Measurements from ENCODE around the gene HPS5.
"Not testable (repeated sequence)": the region's sequence is repeated elsewhere in the genome, so short reads cannot be mapped to it uniquely, and the experiment has no call there.

The HPS5 gene

DNA sequence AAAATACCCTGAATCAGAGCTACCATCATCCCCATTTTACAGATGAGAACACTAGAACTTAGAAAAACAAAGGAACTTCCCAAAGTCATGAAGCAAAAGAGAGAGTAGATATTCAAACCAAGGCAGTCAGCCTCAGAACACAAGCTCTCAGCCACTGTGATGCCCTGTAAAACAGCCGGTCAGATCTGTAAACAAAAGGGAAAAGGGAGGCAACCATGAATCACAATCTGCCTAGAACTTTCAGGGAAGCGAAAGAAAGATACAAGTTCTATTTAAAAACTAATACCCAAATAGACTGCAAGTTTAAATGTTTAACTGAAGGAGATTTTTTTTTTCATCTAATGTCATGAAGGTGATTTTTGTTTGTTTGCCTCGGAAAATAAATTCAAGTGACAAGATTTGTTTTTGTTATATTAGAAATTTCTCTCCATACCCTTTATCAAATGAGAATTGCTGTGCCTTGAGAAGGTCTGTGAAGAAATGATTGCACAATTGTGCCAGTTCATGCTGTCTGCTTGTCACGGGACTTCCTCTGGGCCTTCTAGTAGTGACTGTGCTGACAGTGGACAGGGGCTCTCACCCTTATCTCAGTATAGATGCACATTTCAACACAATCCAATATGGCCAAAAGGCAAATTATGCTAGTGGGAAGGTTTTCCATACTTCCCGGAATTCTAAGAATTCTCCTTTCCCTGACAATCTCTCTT is 44.2 kb downstream of the HPS5 start:
- DNase-seq (ENCODE audit: low read depth in 2 of 3, low spot score in 1 of 3), result no peak

DNA sequence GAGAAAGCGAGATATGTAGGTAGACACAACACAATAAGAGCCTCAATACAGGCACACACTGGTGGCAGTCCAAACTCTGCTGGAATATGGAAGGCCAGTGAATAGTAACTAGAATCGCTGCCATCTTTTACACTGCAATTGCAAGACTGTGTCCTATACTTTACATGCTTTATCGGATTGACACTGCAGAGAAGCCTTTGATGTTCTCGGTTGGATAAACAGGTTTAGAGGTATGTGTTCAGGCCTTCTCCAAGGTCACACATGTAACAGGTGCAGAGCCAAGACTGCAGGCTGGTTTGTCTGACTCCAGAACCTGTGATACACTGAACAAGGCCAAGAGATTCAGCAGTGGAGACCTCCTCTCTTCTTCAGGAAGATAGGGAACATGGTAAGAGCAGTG is 50.7 kb downstream of the HPS5 start:
- DNase-seq (ENCODE audit: low read depth in 2 of 3, low spot score in 1 of 3), result no peak

DNA sequence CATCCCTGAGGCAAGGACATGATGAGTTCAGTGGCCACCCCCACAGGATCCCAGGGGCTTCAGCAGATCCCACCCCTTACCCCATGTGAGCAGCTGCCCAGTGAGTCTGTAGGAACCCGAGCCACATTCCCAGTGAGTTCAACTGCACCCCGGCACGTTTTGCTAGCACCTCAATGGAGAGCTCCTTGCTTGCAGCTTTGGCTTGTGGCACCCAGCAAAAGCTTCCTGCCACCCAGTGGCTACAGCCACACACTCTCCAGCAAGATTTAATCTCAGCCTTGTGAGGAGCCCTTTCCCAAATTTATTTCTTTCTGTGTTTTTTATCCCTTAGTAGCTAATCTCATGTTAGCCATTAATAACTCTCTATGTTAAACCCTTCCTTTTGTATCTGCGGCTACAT is 51.8 kb downstream of the HPS5 start:
- no peak for DNase-seq (ENCODE audit: low read depth in 2 of 3, low spot score in 1 of 3)

DNA sequence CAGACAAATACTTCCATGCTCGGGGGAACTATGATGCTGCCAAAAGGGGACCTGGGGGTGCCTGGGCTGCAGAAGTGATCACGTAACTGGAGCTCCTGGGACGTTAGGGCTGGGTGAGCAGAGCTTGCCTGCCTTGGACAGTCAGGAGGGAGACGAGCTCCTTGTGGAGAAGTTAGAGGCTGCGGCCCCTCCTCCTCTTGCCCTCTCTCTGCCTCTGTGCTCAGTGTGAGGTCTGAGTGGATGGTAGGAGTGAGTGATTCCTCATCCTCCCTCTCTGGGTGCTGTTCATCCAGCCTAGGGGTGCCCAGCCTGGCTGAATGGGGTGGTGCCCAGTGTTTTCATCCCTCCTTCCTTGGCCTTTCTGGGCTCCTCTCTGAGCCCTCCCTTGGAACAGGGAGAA is 52.7 kb downstream of the HPS5 start:
- DNase-seq (ENCODE audit: low read depth in 2 of 3, low spot score in 1 of 3), result not testable (repeated sequence)

DNA sequence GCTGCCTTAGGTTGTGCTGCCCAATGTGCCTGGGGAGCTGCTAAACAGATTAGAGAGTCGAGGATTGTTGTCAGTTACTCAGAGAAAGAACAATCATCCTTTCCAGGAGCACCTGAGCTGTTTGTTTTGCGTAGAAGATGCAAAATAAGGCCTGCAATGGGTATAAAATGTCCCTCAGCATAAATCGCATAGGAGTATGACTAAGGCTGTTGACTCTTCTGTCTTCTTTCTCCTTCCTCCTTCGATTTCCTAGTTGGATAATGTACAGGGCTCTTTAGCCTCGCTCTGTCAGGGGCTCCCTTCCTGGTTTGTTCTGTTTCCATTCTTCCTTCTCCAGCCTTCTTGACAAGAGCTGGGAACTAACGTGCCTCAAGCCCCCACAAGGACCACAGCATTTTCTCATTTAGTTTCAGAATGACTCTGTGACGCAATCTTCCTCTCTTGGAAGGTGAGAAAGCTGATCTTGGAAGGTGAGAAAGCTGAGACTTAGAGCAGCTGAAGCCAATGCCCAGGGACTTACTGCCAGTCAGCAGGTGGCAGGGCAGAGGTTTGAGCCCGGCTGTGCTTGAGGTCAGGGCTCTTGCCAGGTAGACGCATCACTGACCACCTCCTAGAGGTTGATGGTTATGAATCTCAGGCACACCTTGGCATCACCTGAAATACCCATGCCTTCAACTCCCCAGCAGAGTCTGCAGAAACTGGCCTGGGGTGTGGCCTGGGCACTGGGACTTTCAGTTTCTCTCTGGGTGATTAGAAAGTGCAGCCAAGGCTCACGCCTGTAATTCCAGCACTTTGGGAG is 54.4 kb downstream of the HPS5 start:
- DNase-seq (ENCODE audit: low read depth in 2 of 3, low spot score in 1 of 3), result not testable (repeated sequence)

DNA sequence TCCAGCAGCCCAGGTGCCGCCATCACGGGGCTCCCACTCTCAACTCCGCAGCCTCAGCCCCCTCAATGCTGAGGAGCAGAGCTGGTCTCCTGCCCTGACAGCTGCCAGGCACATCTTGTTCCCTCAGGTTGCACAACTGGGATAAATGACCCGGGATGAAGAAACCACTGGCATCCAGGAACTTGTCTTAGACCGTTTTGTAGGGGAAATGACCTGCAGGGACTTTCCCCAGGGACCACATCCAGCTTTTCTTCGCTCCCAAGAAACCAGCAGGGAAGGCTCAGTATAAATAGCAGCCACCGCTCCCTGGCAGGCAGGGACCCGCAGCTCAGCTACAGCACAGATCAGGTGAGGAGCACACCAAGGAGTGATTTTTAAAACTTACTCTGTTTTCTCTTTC is 56.0 kb downstream of the HPS5 start, which contains the start of gene SAA1:
TSS of gene SAA1 (plus strand) at position 316 of the 400 bp plus-strand sequence. CDS start 624 bp downstream, outside the sequence.
- DNase-seq (ENCODE audit: low read depth in 2 of 3, low spot score in 1 of 3), result no peak

DNA sequence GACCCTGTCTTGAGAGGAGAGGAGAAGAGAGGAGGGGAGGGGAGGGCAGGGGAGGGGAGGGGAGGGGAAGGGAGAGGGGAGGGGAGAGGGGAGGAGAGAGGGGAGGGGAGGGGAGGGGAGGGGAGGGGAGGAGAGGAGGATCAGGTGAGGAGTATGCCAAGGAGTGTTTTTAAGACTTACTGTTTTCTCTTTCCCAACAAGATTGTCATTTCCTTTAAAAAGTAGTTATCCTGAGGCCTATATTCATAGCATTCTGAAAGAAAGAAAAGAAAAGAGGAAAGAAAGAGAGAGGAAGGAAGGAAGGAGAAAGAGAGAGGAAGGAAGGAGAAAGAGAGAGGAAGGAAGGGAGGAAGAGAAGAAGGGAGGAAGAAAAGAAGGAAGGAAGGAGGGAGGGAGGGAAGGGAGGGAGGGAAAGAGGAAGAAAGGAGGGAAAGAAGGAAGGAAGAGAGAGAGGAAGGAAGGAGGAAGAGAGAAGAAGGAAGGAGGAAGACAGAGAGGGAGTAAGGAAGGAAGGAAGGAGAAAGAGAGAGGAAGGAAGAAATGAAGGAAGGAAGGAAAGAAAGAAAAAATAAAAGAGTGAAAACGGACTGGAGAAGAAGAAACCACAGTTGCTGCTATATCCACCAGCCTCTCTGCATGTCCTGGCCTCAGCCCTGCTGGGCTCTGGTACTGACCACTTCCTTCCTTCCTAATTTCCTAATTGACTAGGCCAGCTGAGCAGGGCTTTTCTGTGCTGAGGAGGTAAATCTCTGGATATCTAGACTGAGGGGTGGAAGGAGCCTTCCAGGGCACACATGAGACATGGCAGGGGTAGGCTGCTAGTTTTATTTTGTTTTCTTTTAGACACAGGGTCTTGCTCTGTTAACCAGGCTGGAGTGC is 57.0 kb downstream of the HPS5 start:
- DNase-seq (ENCODE audit: low read depth in 2 of 3, low spot score in 1 of 3), result no peak

DNA sequence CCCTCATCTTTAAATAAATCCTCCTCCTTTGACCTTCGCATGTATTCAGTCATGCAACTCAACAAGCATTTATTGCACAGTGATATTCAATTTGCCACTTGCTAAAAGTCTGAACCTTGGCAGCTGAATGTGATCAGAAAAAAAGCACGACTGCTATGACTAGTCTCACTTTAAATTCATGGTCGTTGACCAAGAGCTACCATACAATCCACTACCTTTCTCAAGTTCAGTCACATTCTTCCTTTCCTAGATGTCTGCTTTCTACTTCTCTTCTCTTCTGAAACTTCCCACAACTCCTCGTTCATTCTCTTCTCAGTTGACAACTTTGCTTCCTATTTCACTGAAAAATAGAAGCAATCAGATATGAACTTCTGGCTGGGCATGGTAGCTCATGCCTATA is 57.9 kb downstream of the HPS5 start:
- no peak for DNase-seq (ENCODE audit: low read depth in 2 of 3, low spot score in 1 of 3)

DNA sequence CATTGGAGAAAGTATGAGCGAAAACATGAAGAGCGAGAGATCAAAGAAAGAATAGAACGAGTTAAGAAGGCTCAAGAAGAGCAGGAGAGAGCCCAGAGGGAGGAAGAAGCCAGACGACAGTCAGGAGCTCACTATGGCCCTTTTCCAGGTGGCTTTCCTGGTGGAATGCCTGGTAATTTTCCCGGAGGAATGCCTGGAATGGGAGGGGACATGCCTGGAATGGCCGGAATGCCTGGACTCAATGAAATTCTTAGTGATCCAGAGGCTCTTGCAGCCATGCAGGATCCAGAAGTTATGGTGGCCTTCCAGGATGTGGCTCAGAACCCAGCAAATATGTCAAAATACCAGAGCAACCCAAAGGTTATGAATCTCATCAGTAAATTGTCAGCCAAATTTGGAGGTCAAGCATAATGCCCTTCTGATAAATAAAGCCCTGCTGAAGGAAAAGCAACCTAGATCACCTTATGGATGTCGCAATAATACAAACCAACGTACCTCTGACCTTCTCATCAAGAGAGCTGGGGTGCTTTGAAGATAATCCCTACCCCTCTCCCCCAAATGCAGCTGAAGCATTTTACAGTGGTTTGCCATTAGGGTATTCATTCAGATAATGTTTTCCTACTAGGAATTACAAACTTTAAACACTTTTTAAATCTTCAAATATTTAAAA is 59.1 kb downstream of the HPS5 start:
- DNase-seq (ENCODE audit: low read depth in 2 of 3, low spot score in 1 of 3), result not testable (repeated sequence)

DNA sequence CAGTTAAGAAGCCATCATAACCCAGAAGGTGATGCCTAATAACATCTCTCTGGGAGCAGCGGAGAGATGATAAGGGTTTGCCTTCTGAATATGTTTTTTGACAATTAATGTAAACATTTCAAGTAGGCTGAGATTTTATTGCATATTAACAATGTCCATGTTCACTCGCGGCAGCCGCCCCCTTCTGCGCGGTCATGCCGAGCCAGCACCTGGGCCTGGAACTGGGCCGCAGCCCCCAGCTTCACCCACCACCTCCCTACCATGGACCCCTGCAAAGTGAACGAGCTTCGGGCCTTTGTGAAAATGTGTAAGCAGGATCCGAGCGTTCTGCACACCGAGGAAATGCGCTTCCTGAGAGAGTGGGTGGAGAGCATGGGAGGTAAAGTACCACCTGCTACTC is 60.2 kb downstream of the HPS5 start:
- DNase-seq (ENCODE audit: low read depth in 2 of 3, low spot score in 1 of 3), result no peak

DNA sequence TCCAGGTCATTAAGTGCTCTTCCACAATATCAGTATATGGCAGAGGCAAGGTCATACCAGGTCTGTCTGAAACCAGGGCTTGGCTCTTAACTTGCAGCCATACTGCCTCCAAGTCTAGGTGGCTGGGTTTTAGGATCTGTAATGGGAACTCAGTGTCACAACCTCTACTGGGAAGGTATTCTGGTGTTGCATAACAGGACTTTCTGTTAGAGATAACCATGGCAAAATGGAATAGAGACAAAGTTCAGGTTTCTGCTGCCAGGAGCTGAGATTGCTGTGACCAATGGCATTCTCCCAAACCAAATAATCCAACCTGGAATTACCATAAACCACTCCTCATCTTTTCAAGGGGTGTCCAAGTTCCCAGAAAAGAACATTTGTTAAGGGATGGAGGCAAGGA is 62.7 kb downstream of the HPS5 start:
- no peak for DNase-seq (ENCODE audit: low read depth in 2 of 3, low spot score in 1 of 3)

DNA sequence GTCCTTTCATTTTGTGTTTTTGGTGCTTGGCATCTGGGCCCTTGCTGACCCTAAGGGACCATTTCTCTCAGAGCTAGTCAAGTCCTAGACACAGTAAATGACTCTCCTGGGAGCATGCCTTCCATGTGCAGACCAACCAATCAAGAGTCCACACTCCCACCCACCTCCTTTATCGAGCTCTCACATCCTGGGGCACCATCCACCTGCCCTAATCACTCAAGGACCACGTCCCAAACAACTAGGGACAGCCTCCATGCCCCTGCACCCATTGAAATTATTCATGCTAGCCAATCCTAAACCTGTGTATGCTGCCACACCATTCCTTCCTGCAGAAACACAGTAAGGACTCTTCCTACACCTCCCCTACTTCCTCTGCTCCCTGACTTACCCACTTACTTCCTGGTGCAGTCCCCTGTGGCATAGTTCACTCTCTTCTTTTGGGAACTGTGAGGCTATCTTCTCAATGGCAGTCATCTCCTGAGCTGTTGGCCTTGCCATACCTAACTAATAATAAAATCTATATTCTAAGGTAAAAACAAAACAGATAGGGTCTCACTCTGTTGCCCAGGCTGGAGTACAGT is 67.1 kb downstream of the HPS5 start:
- DNase-seq (ENCODE audit: low read depth in 2 of 3, low spot score in 1 of 3), result no peak

DNA sequence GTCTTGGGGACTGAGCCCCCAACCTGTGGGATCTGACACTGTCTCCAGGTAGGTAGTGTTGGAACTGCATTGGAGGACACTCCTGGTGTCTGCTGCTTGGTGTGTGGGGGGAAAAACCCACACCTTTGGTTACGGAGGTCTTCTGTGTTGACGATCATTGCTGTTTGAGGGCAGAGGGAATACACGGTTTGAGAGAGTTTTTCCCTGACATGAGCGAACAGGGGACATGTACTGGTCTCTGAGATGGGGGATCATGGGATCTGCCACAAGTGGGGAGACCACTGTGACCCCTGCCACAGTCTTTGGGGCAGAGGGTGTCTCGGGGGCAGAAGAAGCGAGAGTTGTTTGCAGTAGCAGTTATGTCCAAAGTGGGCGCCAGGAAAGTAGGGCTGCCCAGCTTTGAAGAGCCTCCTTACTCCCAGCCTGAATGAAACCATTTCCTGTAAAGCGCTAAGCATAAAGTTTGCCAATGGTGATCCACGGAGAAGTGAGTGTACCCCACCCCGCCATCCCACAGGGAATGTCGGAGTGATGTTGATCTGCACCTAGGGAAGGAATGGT is 68.1 kb downstream of the HPS5 start:
- DNase-seq (ENCODE audit: low read depth in 2 of 3, low spot score in 1 of 3), result no peak

DNA sequence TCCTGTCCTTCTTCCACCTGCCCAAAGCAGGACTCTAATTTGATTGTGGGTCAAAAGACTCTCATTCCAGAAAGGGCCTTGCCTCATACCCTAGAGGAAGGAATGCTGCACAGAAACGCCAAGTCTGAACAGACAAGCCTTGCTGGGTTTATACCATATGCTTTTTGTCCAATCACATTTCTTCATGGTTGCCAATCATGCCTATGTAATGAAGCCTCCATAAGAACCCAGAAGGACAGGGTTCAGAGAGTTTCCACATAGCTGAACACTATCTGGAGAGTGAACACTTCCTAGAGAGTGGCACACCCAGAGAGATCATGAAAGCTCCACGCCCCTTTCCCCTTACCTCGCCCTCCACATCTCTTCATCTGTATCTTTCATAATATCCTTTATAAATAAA is 68.7 kb downstream of the HPS5 start:
- DNase-seq (ENCODE audit: low read depth in 2 of 3, low spot score in 1 of 3), result no peak

DNA sequence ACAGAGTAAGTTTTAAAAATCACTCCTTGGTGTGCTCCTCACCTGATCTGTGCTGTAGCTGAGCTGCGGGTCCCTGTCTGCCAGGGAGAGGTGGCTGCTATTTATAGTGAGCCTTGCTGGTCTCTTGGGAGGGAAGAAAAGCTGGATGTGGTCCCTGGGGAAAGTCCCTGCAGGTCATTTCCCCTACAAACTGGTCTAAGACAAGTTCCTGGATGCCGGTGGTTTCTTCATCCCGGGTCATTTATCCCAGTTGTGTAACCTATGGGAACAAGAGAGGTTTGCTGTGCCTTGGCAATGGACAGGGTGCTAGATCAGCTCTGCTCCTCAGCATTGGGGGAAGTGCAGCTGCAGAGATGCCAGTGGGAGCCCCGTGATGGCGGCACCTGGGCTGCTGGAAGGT is 73.4 kb downstream of the HPS5 start, which contains the start of gene SAA2:
TSS of gene SAA2 (minus strand) at position 108 of the 400 bp plus-strand sequence. CDS start 657 bp downstream, outside the sequence.
- no peak for DNase-seq (ENCODE audit: low read depth in 2 of 3, low spot score in 1 of 3)

DNA sequence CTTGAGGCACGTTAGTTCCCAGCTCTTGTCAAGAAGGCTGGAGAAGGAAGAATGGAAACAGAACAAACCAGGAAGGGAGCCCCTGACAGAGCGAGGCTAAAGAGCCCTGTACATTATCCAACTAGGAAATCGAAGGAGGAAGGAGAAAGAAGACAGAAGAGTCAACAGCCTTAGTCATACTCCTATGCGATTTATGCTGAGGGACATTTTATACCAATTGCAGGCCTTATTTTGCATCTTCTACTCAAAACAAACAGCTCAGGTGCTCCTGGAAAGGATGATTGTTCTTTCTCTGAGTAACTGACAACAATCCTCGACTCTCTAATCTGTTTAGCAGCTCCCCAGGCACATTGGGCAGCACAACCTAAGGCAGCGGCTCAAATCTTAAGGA is 74.8 kb downstream of the HPS5 start:
- DNase-seq (ENCODE audit: low read depth in 2 of 3, low spot score in 1 of 3), result not testable (repeated sequence)

DNA sequence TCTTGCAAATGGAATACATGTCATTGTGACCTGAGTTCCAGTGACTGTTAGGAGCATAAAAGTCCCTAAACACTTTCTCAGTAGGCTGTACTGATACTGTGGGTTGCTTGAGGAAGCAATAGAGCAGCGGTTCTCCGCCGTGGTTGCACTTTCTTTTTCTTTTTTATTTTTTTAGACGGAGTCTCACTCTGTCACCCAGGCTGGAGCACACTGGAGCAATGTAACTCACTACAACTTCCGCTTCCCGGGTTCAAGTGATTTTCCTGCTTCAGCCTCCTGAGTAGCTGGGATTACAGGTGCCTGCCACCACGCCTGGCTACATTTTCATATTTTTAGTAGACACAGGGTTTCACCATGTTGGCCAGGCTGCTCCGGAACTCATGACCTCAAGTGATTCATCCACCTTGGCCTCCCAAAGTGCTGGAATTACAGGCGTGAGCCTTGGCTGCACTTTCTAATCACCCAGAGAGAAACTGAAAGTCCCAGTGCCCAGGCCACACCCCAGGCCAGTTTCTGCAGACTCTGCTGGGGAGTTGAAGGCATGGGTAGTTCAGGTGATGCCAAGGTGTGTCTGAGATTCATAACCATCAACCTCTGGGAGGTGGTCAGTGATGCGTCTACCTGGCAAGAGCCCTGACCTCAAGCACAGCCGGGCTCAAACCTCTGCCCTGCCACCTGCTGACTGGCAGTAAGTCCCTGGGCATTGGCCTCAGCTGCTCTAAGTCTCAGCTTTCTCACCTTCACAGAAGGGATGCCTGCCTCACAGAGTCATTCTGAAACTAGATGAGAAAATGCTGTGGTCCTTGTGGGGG is 75.4 kb downstream of the HPS5 start:
- DNase-seq (ENCODE audit: low read depth in 2 of 3, low spot score in 1 of 3), result peak in 1 of 3 donors; percentile 8

DNA sequence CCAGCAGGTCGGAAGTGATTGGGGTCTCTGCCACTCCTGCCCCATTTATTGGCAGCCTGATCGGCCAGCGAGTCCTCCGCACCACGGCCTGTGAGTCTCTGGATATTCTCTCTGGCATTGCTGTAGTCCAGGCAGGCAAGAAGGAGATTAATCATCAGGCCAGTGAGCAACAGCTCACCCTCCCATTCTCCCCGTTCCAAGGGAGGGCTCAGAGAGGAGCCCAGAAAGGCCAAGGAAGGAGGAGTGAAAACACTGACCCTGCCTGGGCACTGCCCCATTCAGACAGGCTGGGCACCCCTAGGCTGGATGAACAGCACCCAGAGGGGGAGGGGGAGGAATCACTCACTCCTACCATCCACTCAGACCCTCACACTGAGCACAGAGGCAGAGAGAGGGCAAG is 76.5 kb downstream of the HPS5 start:
- no peak for DNase-seq (ENCODE audit: low read depth in 2 of 3, low spot score in 1 of 3)

DNA sequence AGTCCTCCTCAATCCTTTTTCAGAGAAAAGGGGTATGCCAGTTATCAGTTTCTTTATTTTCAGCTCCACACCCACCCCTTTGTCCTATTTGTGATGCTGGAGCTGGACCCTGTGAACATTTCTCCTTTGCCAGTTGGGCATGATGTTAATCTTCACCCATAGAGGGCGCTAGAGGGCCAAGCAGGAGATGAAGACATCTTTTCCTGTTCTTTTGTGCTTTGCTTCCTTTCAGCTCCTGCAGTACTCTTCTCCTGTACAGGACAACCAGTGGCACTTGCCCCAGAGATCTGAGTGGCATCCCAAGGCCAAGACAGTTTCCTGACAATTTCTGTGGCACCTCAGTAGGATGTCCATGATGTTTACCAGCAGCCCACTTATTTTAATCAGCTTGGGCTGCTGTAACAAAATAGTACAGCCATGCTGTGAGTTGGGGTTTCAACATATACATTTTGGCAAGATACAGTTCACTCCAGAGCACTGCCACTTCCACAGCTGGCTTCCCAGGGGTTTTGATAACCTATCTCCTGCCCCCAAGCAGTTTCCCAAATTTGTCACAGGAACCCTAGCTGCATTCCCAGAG is 78.1 kb downstream of the HPS5 start:
- DNase-seq (ENCODE audit: low read depth in 2 of 3, low spot score in 1 of 3), result peak; percentile 31 to 70 (median 43)

Data from stimulated activated CD4-positive, alpha-beta T cell treated with anti-CD3 and anti-CD28 coated beads, Interleukin-12 subunit alpha, Interleukin-12 subunit beta, amount 100 ng/mL, for 48 hours (primary cell).